Activated T-cell treated with anti-CD3 and anti-CD28 coated beads for 48 hours (primary cell): ENCODE measurements around the gene MCF2L.
A peak's percentile ranks its signal among the peaks of the same experiment; 100 is the strongest.
"Not testable (repeated sequence)": the region's sequence is repeated elsewhere in the genome, so short reads cannot be mapped to it uniquely, and the experiment has no call there.

Source experiments
- DNase-seq: peaks from one replicate; pipeline ENCODE4 v3.0.0-alpha.2; 2020; ENCODE audit warnings: low read depth

Gene MCF2L

GRCh38 chr13:112968910-112969691 lies at the start of gene MCF2L:
Gene MCF2L, plus strand, starts transcription at chr13:112969214. Its CDS starts 166 bp downstream, at chr13:112969380.
- DNase-seq: peak; percentile 59

- no peak for DNase-seq
These were observed 45.1 kb upstream of the MCF2L start for GRCh38 chr13:112923962-112924361.

- DNase-seq: no peak
These were observed 44.6 kb upstream of the MCF2L start for GRCh38 chr13:112924365-112924764.

- no peak for DNase-seq
These were observed 43.0 kb upstream of the MCF2L start for GRCh38 chr13:112926003-112926402.

GRCh38 chr13:112926993-112927392 lies 42.0 kb upstream of the MCF2L start:
- no peak for DNase-seq

- no peak for DNase-seq
These were observed 40.7 kb upstream of the MCF2L start for GRCh38 chr13:112928020-112928971.

GRCh38 chr13:112928972-112929782 lies 39.8 kb upstream of the MCF2L start:
- no peak for DNase-seq

- DNase-seq: no peak
These were observed 39.3 kb upstream of the MCF2L start for GRCh38 chr13:112929783-112930055.

GRCh38 chr13:112930192-112930591 lies 38.8 kb upstream of the MCF2L start:
- no peak for DNase-seq

GRCh38 chr13:112931028-112931934 lies 37.7 kb upstream of the MCF2L start:
- no peak for DNase-seq

- no peak for DNase-seq
These were observed 36.0 kb upstream of the MCF2L start for GRCh38 chr13:112932971-112933370.

GRCh38 chr13:112933649-112934048 lies 35.4 kb upstream of the MCF2L start:
- DNase-seq: no peak

- no peak for DNase-seq
These were observed 34.9 kb upstream of the MCF2L start for GRCh38 chr13:112934078-112934477.

GRCh38 chr13:112938680-112939079 lies 30.3 kb upstream of the MCF2L start:
- no peak for DNase-seq

- no peak for DNase-seq
These were observed 28.8 kb upstream of the MCF2L start for GRCh38 chr13:112940236-112940635.

- no peak for DNase-seq
These were observed 27.7 kb upstream of the MCF2L start for GRCh38 chr13:112941349-112941748.

GRCh38 chr13:112941765-112942164 lies 27.2 kb upstream of the MCF2L start:
- DNase-seq: not testable (repeated sequence)

GRCh38 chr13:112942689-112943308 lies 26.2 kb upstream of the MCF2L start:
- peak; percentile 92 for DNase-seq

GRCh38 chr13:112943309-112944125 lies 25.5 kb upstream of the MCF2L start:
- peak; percentile 19 for DNase-seq

- DNase-seq: no peak
These were observed 21.2 kb upstream of the MCF2L start for GRCh38 chr13:112947796-112948195.
